ENCODE measurements around the gene TMPRSS9.
"Not testable (repeated sequence)": the region's sequence is repeated elsewhere in the genome, so short reads cannot be mapped to it uniquely, and the experiment has no call there.

Gene TMPRSS9

DNA sequence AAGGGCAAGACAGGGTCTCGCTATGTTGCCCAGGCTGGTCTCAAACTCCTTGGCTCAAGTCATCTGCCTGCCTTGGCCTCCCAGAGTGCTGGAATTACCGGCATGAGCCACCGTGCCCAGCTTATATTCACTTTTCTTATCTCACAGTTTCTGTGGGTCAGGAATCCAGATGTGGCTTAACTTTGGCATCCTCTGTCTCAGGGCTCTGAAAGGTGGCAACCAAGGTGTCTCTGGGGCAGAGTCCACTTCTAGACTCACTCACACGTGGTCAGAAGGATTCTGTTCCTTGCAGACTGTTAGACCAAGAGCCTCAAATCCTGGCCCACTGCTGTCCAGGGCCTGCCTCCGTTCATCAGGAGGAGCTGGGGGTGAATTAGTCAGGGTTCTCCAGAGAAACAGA lies 104.3 kb downstream of the TMPRSS9 start:
- DNase-seq = no peak

DNA sequence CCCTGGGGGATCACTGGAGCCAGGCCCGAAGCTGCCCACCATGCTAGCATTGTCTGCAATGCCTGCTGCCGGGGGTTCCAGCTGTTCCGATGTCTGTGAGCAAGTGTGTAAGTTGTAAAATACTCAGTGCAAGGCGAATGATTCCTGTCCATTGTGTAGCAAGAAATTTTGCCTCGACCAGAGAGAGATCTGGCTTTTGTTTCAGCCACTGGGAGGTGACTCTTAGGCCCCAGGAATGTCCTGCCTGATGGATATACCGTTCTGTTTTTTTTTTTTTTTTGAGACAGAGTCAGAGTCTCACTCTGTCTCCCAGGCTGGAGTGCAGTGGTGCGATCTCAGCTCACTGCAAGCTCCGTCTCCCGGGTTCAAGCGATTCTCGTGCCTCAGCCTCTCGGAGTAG lies 108.5 kb downstream of the TMPRSS9 start:
- no peak for DNase-seq

DNA sequence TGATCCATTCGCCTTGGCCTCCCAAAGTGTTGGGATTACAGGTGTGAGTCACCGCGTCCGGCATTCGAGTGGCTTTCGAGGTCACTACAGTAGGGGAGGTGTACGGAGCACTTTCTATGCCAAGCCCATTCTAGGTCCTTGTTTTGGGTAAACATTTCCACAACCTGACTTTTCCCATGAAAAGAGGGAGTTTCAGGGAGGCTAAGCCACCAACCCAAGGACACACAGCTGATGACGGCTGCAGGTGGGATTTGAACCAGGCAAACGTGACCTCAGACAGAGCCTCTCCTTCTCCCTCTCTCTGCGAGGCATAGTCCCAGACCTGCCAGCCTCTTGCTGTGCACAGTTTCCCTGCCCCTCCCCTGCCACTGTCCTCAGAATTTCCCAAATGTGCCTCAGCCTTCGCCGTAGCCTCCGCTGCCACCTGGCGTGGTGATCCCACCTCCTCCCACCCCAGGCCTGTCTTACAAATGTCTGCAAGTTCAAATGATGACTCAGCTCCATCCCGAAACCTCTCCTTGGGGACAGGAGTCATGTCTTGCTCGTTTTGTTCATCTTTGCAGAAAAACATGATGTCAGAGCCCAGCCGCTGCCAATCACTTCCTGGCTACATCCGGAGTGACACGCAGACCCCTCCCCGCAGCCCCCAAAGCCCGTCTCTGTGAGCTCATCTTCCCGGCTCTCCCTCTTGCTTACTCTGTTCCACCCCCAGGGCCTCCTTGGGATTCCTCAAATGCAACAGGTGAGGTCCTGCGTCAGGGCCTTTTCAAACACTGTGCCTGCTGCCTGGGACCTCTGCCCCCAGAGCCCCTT lies 109.2 kb downstream of the TMPRSS9 start:
- no peak for DNase-seq

- not testable (repeated sequence) for DNase-seq
Observed at GRCh38 chr19:2469915-2470200, 109.8 kb downstream of the TMPRSS9 start.

DNA sequence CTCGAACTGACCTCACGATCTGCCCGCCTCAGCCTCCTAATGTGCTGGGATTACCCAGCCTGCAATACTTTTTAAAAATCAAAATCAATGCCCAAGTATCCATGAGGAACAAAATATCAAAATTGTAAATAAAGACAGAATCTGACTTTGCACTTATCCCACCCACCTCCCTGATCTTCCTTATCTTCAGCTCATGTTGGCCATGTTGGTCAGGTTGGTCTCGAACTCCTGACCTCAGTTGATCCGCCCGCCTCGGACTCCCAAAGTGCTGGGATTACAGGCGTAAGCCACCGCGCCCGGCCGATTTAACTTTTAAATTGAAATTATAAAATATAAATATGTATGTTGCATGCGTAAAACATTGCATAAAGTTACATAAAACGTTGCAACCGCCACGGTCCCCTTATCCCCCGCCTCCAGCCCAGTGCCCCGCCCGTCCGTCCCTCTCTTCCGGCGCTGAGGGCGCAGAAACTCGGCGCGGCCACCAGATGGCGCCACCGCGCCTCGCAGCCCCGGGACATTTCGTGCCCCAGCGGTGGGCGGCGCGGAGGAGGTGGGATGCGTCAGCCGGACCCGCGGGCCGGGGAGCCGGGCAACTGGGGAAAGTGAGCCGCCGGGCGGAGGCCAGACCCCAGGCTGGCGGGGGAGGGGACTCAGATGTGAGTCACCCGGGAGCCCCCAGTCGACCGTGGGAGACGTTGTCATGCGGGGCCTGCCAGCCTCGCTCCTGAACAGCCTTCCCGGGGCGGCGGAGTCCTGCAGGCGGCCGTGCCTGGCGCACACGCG lies 114.4 kb downstream of the TMPRSS9 start:
- peak; percentile 51 for DNase-seq

- DNase-seq = peak; percentile 47
Observed at GRCh38 chr19:2475018-2475701, 115.1 kb downstream of the TMPRSS9 start.

Measured in NCI-H748 treated with DMSO at 0.1 percent for 48 hours (cell line).